ENCODE measurements around the gene FXYD2.

DNA sequence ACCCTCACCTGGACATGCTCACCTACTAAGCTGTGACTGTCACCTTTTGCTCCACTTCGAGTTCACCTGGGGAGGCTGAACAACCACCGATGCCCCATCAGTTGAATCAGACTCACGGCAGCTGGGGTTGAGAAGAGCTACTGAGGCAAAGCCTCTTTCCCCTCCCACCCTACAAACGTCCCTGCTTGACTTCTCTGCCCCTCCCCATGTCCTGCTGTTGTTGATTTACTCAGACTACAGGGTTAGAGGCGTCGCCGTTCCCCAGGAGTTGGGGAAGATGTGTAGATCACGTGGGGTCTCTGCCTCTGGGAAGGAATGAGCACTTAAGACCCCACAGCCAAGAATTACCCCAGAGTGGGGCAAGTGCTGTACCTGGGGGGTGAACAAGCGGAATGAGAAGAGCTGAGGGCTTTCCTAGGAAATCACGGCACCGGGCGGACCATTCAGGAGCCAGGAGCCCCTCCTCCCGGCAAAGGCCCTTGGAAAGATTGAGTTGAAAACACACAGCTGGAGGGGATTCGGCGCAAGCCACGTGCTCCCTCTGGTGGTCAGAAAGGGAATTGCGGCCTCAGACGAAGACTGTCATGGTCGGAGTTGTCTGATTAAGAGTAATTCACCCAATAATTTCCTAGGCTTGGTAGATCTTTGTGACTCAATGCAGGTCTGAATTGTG lies 7.0 kb downstream of the FXYD2 start:
- peak; percentile 98 for TF ChIP-seq CTCF (IDR thresholded peaks at IDR 0.05; ENCODE audit: low read depth, low read length, poor library complexity, severe bottlenecking)
- no peak for TF ChIP-seq EZH2phosphoT487 (IDR thresholded peaks at IDR 0.05; ENCODE audit: borderline replicate concordance, low read length)
